K562 (cell line): ENCODE data around the gene OR2F2.

Experiments
- ELF4 ChIP-seq: fragments of 450-650 bp; formaldehyde crosslinking; IDR thresholded peaks from 2 replicates; pipeline ENCODE4 v1.4.0; 2022; ENCODE audit warnings: missing genetic modification characterization
- GABPA ChIP-seq: fragments of 200-800 bp; sonication (Bioruptor generic); conservative IDR thresholded peaks from 2 replicates; pipeline ENCODE4 v1.6.1; 2016; ENCODE audit warnings: low read depth, missing genetic modification characterization, missing compliant biosample characterization
- GATAD2B ChIP-seq: fragments of 450-650 bp; IDR thresholded peaks from 2 replicates; pipeline ENCODE4 v1.6.1; 2017; ENCODE audit warnings: mild to moderate bottlenecking, borderline replicate concordance
- SMARCC2 ChIP-seq: fragments of 450-650 bp; IDR thresholded peaks from 2 replicates; pipeline ENCODE4 v1.6.1; 2017; ENCODE audit warnings: antibody characterized with exemption, moderate library complexity, mild to moderate bottlenecking, low read depth
- TOE1 ChIP-seq, 2 experiments: fragments of 450-650 bp in 1 of 2; sonication (generic) in 1 of 2; formaldehyde crosslinking in 1 of 2; IDR thresholded peaks; 2 replicates each; pipeline versions ENCODE4 v1.7.1 to v1.8.0; 2016 to 2022; ENCODE audit warnings: borderline replicate concordance in 2 of 2, mild to moderate bottlenecking in 2 of 2, antibody characterized with exemption in 1 of 2, inconsistent platforms in 1 of 2, low read depth in 1 of 2, missing genetic modification reagents in 1 of 2, moderate library complexity in 1 of 2
- ZFX ChIP-seq: sonication (generic); formaldehyde crosslinking; IDR thresholded peaks from 2 replicates; pipeline ENCODE4 v1.8.0; 2022; ENCODE audit warnings: mild to moderate bottlenecking, missing genetic modification reagents, moderate library complexity
- ZZZ3 ChIP-seq: fragments of 450-650 bp; IDR thresholded peaks from 2 replicates; pipeline ENCODE4 v1.6.1; 2016; ENCODE audit warnings: antibody characterized with exemption, mild to moderate bottlenecking, moderate library complexity
- TF ChIP-seq, protein P1 (sequence below): sonication (generic); formaldehyde crosslinking; IDR thresholded peaks from 2 replicates; pipeline ENCODE4 v1.5.0; 2020; ENCODE audit warnings: missing genetic modification reagents
- TF ChIP-seq, protein P2 (sequence below): fragments of 150-350 bp; conservative IDR thresholded peaks from 2 replicates; pipeline ENCODE4 v1.6.1; 2014; ENCODE audit warnings: low read length
- TF ChIP-seq, protein P3 (sequence below), 3 experiments: IDR thresholded peaks in 2 of 3; conservative IDR thresholded peaks in 1 of 3; 2 replicates each; pipeline ENCODE4 v1.5.1; 2011 to 2012; ENCODE audit warnings: low read length in 3 of 3, mild to moderate bottlenecking in 3 of 3, control low read depth in 2 of 3, improper control_type of control experiment in 1 of 3, inconsistent platforms in 1 of 3, low read depth in 1 of 3, mixed read lengths in 1 of 3, moderate library complexity in 1 of 3; ENCODE audit not compliant: insufficient read depth in 2 of 3

DNA sequence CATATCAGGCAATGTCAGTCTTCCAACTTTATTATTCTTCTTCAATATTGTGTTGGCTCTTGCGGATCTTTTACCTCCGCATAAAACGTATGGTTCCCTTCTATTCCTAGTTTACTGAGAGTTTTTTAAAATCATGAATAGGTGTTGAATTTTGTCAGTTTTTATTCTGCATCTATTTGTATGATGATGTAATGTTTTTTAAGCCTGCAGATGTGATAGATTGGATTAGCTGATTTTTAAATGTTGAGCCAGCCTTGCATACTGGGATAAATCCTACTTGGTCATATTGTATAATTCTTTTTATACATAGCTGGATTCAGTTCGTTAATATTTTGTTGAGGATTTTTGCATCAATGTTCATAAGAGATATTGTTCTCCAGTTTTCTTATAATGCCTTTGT is 10.4 kb downstream of the OR2F2 start:
- no peak for TF ChIP-seq ZFX (CRISPR knock-in tag)
- no peak for TF ChIP-seq GABPA
- no peak for TF ChIP-seq SMARCC2
- TF ChIP-seq, protein P1, sequence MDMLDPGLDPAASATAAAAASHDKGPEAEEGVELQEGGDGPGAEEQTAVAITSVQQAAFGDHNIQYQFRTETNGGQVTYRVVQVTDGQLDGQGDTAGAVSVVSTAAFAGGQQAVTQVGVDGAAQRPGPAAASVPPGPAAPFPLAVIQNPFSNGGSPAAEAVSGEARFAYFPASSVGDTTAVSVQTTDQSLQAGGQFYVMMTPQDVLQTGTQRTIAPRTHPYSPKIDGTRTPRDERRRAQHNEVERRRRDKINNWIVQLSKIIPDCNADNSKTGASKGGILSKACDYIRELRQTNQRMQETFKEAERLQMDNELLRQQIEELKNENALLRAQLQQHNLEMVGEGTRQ (CRISPR knock-in tag) = no peak
- no peak for TF ChIP-seq TOE1 (IDR thresholded peaks at IDR 0.05; ENCODE audit: borderline replicate concordance)
- no peak for TF ChIP-seq TOE1 (CRISPR knock-in tag; IDR thresholded peaks at IDR 0.05; ENCODE audit: borderline replicate concordance, low read depth)
- no peak for TF ChIP-seq ELF4 (CRISPR knock-in tag)
- TF ChIP-seq, protein P2, sequence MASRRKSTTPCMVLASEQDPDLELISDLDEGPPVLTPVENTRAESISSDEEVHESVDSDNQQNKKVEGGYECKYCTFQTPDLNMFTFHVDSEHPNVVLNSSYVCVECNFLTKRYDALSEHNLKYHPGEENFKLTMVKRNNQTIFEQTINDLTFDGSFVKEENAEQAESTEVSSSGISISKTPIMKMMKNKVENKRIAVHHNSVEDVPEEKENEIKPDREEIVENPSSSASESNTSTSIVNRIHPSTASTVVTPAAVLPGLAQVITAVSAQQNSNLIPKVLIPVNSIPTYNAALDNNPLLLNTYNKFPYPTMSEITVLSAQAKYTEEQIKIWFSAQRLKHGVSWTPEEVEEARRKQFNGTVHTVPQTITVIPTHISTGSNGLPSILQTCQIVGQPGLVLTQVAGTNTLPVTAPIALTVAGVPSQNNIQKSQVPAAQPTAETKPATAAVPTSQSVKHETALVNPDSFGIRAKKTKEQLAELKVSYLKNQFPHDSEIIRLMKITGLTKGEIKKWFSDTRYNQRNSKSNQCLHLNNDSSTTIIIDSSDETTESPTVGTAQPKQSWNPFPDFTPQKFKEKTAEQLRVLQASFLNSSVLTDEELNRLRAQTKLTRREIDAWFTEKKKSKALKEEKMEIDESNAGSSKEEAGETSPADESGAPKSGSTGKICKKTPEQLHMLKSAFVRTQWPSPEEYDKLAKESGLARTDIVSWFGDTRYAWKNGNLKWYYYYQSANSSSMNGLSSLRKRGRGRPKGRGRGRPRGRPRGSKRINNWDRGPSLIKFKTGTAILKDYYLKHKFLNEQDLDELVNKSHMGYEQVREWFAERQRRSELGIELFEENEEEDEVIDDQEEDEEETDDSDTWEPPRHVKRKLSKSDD = no peak
- TF ChIP-seq GATAD2B = no peak
- TF ChIP-seq ZZZ3 = no peak
- TF ChIP-seq, protein P3, sequence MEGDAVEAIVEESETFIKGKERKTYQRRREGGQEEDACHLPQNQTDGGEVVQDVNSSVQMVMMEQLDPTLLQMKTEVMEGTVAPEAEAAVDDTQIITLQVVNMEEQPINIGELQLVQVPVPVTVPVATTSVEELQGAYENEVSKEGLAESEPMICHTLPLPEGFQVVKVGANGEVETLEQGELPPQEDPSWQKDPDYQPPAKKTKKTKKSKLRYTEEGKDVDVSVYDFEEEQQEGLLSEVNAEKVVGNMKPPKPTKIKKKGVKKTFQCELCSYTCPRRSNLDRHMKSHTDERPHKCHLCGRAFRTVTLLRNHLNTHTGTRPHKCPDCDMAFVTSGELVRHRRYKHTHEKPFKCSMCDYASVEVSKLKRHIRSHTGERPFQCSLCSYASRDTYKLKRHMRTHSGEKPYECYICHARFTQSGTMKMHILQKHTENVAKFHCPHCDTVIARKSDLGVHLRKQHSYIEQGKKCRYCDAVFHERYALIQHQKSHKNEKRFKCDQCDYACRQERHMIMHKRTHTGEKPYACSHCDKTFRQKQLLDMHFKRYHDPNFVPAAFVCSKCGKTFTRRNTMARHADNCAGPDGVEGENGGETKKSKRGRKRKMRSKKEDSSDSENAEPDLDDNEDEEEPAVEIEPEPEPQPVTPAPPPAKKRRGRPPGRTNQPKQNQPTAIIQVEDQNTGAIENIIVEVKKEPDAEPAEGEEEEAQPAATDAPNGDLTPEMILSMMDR (IDR thresholded peaks at IDR 0.05 in 2 of 3, conservative IDR thresholded peaks at IDR 0.05 in 1 of 3; ENCODE audit: insufficient read depth in 2 of 3, low read depth in 1 of 3, low read length in 3 of 3) = no peak
